ENCODE measurements around the gene SASH1. TPM values are rescaled to one million over a fixed set of nuclear protein-coding genes. Genes with fewer than 3 reads are reported as not detected.

The SASH1 gene
- total and polyA plus RNA-seq, 9 of the 15 experiments (the other 6 are each of a cell fraction or from before 2014, with no cell fraction given): 0.35 to 3.5 (median 1.6) TPM

DNA sequence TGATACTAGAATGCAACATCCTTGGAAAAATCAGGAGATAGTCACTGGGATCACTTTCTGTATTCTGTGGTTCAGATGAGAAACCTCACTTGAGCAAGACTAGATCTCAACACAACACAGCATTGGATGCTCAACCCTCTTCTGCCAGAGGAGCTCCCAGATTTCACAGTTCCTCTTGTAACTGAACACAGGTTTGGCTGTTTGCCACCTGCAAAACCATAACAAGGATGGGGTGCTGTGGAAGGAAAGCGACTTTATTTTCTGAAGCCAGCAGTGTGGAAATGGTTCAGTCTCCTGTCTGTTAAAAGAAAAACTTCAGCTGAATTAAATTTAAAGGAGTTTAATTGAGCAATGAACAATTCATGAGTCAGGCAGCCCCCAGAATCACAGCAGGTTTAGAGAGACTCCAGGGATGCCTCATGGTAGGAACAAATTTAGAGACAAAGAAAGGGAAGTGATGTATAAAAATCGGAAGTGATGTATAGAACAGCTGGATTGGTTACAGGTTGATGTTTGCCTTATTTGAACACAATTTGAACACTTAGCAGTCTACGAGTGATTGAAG is 254.3 kb downstream of the SASH1 start:
- no peak overlapping the region for H3K27ac ChIP-seq (ENCODE audit: extremely low read depth, low read depth, low read length)
- H3K4me3 ChIP-seq: no peak overlapping the region
- intact Hi-C loops (cut with micrococcal nuclease): no loop called here
- H3K9me3 ChIP-seq (replicated peaks; ENCODE audit: control insufficient read depth, insufficient read depth, low read depth, low read length): no peaks in the 10 kb centered on the region
- no peak for ATAC-seq
- no peak overlapping the region for H3K9ac ChIP-seq (ENCODE audit: insufficient read depth in 1 of 2, low read depth in 2 of 2, low read length in 2 of 2)
- H4K20me1 ChIP-seq (replicated peaks; ENCODE audit: control insufficient read depth, insufficient read depth, low read length): no peaks in the 10 kb centered on the region
- TF ChIP-seq, protein P1, sequence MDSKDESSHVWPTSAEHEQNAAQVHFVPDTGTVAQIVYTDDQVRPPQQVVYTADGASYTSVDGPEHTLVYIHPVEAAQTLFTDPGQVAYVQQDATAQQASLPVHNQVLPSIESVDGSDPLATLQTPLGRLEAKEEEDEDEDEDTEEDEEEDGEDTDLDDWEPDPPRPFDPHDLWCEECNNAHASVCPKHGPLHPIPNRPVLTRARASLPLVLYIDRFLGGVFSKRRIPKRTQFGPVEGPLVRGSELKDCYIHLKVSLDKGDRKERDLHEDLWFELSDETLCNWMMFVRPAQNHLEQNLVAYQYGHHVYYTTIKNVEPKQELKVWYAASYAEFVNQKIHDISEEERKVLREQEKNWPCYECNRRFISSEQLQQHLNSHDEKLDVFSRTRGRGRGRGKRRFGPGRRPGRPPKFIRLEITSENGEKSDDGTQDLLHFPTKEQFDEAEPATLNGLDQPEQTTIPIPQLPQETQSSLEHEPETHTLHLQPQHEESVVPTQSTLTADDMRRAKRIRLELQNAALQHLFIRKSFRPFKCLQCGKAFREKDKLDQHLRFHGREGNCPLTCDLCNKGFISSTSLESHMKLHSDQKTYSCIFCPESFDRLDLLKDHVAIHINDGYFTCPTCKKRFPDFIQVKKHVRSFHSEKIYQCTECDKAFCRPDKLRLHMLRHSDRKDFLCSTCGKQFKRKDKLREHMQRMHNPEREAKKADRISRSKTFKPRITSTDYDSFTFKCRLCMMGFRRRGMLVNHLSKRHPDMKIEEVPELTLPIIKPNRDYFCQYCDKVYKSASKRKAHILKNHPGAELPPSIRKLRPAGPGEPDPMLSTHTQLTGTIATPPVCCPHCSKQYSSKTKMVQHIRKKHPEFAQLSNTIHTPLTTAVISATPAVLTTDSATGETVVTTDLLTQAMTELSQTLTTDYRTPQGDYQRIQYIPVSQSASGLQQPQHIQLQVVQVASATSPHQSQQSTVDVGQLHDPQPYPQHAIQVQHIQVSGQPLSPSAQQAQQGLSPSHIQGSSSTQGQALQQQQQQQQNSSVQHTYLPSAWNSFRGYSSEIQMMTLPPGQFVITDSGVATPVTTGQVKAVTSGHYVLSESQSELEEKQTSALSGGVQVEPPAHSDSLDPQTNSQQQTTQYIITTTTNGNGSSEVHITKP (IDR thresholded peaks at IDR 0.05; ENCODE audit: partially characterized antibody): no peak
- TF ChIP-seq CCAR2 (IDR thresholded peaks at IDR 0.05; ENCODE audit: low read depth, low read length): no peak
- TF ChIP-seq ATF4 (CRISPR knock-in tag; IDR thresholded peaks at IDR 0.05): no peak
- TF ChIP-seq CHD4 (IDR thresholded peaks at IDR 0.05; ENCODE audit: insufficient read depth, insufficient replicate concordance, low read depth, low read length, poor library complexity, severe bottlenecking): no peak
- no peak for TF ChIP-seq ZNF561 (CRISPR knock-in tag; conservative IDR thresholded peaks at IDR 0.05)
- TF ChIP-seq HSF4 (CRISPR knock-in tag; IDR thresholded peaks at IDR 0.05; ENCODE audit: borderline replicate concordance): no peak
- no peak for TF ChIP-seq POLR2B (IDR thresholded peaks at IDR 0.05; ENCODE audit: low read depth, partially characterized antibody)
- no peak for TF ChIP-seq STAT5A (IDR thresholded peaks at IDR 0.05; ENCODE audit: borderline replicate concordance, low read length)
- TF ChIP-seq BRD9 (IDR thresholded peaks at IDR 0.05; ENCODE audit: low read depth, partially characterized antibody): no peak
- no peaks in the 10 kb centered on the region for H3K9me1 ChIP-seq (ENCODE audit: control insufficient read depth, insufficient read depth, low read length)
- no peaks in the 10 kb centered on the region for H3K79me2 ChIP-seq (ENCODE audit: control insufficient read depth, insufficient read depth, low read length)
- DNase-seq (ENCODE audit: extremely low read depth in 1 of 4, low spot score in 3 of 4): no peak
- no TSS peak for BruUV-seq (replicated peaks)
- in situ Hi-C loops (cut with MboI): no loop called here
- H3K4me2 ChIP-seq (ENCODE audit: insufficient read depth, low read length): no peak overlapping the region
- no peaks in the 10 kb centered on the region for H3K36me3 ChIP-seq (ENCODE audit: control insufficient read depth, insufficient read depth, low read length)
- H2AFZ ChIP-seq (ENCODE audit: low read depth, low read length): no peak overlapping the region
- ChIA-PET CTCF (ENCODE audit: low intra/inter-chr PET ratio) (no interaction called here), POLR2A (interaction anchor here (0.6 to 1.2 kb wide), 2 partner anchors 9 to 56 kb away, joined by 3 read pairs; no protein-coding TSS in a partner anchor)
- no peak for FAIRE-seq
- 2% methylated on average over 3 of the region's 3 CpGs for WGBS (ENCODE audit: insufficient coverage, low coverage, missing lambda C conversion rate)
- no peaks in the 10 kb centered on the region for H3K4me1 ChIP-seq (replicated peaks in 1 of 2; ENCODE audit: control insufficient read depth in 2 of 2, insufficient read depth in 2 of 2, low read length in 2 of 2)
- peaks cover 0 to 9% of the 10 kb centered on the region in 2 experiments; a peak in 2 of 5 replicates for H3K27me3 ChIP-seq (ENCODE audit: control insufficient read depth in 2 of 2, insufficient read depth in 2 of 2, low read length in 2 of 2)
